ENCODE measurements around the gene LRCH1.

LRCH1 gene

DNA sequence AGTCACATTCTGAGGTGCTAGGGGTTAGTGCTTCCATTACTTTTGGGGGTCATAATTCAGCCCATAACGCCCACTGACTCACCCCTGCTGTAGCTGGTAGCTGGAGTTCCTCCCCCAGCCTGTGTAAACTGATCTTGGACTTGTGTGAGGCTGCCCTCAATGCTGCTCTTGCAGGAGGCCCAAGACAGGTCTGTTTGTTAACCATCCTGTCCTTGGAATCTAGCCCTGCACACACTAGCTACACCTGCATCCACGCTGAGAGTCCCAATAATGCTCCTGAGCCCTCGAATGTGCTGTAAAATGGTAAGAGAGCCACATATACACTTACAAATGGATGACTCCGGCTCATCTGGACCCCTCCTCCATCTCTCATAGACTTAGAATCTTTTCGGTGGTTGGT is 9.6 kb downstream of the LRCH1 start:
- no peak for DNase-seq

- DNase-seq = no peak
These were observed 13.1 kb downstream of the LRCH1 start for GRCh38 chr13:46565808-46566750.

GRCh38 chr13:46567671-46568070 is 14.7 kb downstream of the LRCH1 start:
- DNase-seq = no peak

GRCh38 chr13:46569456-46569855 is 16.5 kb downstream of the LRCH1 start:
- DNase-seq = no peak

DNA sequence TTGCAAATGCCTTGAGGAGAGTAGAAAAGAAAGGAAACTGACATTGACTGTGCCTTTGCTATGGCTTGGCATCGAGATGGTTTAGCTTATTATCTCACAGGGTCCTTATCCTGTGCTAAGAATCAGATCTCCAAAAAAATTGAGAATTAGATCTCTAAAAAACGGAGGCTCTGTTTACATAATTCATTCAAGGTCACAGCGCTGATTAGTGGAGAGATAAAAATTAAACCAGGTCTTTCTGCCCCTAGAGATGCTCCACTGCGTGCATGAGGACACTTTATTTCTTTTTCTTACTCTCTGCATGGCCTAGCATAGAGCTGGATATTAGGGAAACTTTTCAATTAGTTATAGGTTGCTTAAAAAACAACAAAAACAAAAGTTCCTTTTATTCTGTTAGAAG is 17.3 kb downstream of the LRCH1 start:
- no peak for DNase-seq

GRCh38 chr13:46571189-46571908 is 18.4 kb downstream of the LRCH1 start:
- DNase-seq = no peak

DNA sequence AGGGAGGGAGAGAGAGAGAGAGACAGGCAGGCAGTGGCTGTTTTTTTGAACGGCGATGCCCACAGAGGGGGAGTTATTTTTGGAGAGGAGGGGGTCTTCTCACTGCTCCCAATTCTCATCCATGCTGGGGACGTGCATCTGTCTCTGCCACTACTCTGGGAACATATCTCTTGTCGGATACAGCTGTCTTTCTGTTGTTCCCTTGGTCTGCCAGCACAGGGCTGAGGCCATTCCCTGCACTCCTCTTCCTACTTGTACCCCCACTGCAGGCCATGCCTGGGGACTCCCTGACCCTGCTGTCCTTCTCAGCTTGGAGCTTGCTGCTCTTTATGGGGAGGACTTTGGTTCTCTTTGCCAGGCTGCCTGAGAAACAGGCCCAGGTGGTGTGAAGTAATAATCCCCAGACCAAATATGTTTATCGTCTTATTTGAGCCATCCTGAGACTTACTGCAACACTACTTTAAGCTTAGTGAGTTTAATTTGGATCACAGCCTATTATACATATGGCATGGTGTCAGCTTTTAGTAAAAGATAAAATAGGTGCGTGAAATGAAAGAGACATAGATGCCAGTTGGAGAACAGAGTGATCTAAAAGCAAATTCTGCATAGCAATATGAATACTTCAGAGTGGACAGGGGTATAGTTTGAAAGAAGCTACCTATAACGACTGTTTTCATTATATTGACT is 19.1 kb downstream of the LRCH1 start:
- no peak for DNase-seq

DNA sequence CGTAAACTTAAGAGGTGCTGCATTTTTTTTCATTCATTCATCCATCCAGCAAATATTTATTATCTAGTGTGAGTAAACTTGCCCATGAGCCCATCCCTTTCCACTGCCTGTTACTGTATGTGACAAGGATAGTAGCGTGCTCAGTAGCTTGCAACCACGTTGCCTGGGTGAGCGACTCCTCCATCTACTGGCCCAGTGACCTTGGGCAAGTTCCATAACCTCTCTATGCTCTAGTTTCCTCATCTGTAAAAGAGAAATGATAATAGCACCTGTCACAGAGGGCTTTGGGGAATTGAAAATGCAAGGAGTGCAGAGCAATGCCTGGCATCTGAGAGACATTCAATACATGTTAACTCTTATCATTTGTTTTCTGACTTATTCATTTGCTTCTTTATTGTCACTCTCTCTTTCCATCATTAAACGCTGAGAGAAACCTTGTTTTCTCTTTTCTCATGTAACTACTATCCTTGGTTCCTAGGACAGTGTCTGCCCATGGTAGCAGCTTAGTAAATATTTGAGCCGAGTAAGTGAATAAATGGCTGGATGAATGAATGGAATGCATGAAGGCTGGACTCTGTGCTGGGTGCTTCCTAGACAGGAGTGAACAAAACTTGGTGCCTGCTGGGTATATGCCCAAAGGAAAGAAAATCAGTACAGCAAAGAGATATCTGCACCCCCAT is 19.9 kb downstream of the LRCH1 start:
- DNase-seq = no peak

GRCh38 chr13:46575301-46575771 is 22.4 kb downstream of the LRCH1 start:
- DNase-seq = no peak

DNA sequence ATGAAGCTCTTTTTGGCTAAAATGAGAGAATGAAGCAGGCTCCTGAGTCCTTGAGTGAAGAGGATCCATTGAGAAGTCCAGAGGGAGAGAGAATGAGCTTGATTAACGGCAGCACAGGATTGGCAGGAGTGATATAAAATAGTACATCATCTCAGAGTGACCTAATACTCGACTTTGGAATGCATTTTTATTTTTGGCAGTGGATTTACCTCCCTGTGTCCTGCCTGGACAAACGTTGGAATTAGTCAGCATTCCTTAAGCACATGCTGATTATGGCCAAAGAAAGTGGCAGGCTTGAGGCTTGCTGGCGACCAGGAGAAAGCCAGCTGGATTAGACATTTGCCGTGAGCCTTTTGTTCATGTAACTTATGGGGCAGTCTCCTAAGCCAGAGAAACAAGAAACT is 22.9 kb downstream of the LRCH1 start:
- DNase-seq = no peak

GRCh38 chr13:46576762-46577161 is 23.8 kb downstream of the LRCH1 start:
- DNase-seq = no peak

- no peak for DNase-seq
These were observed 25.0 kb downstream of the LRCH1 start for GRCh38 chr13:46577696-46578589.

DNA sequence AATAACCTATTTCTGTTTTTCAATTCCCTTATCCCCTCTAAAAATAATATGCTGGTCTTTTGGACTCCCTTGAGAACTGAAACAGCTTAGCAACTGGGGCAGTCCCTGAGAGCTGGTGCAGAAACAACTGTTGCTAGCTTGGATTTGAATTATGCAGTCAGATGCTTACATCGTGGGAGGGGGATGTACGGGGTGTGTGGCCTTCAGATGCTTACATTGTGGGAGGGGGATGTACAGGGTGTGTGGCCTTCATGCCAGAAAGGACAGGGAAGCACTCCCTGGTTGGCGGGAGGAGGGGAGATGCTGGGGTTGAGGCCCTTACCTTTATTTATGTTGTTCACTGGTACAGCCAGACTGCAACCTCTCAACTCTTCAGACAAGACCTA is 25.6 kb downstream of the LRCH1 start:
- no peak for DNase-seq

DNA sequence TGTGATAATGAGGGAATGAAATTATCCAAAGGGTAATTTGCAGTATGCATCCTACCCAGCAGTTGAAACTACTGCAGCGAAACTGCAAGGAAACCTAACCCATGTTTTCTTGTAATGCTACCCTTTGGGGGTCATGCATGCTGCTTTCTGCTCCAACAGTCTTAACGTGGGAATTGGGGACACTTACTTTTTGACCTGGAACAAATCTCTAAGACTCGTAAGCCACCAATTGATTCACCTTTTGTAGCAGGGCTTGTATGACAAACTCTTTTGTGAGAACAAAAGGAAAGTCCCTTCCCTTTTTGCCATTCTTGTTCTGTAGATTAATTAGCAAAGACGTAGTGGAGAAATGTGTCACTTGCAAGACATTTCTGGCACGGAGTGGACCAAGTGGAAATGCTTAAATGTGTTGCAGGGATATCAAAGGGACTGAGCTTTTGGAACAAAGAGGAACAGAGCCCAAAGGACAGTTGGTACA is 27.4 kb downstream of the LRCH1 start:
- no peak for DNase-seq

DNA sequence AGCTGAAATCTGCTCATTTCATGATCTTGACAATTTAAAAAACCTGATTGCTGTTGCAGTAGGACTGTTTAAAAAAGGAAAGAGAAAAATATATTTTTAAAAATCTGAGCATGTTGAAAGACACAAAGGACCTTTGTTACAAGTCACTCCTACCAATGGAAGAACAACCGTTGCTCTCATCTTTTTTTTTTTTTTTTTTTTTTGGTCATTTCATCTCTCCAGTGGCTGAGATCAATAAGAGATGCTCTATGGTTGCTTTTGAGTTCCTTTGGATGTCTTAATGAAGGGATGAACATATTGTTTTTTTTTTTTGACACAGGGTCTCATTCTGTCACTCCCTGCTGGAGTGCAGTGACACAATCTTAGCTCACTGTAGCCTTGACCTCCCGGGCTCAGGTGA is 29.2 kb downstream of the LRCH1 start:
- DNase-seq = no peak

- DNase-seq = no peak
These were observed 34.0 kb downstream of the LRCH1 start for GRCh38 chr13:46586751-46587514.

- DNase-seq = no peak
These were observed 34.9 kb downstream of the LRCH1 start for GRCh38 chr13:46587807-46588418.

- no peak for DNase-seq
These were observed 39.4 kb downstream of the LRCH1 start for GRCh38 chr13:46592385-46592784.

DNA sequence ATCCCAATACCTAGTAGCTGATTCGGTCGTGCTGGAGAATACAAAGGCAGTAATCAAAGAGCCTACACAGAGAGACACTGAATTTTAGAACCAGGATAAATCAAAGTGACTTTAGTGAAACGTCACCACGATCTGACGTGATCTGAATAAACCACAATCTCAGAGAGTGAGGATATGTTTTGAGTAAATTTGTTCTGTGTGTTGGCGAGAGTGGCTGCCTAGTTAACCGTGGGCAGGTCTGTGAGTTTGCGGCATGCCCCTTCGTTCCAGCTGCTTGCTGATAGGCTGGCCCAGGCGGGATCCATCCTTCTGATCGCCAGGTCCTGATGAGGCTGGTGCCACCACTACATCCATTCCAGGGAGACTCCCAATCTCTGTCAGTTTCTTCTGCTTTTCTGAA is 40.4 kb downstream of the LRCH1 start:
- no peak for DNase-seq

DNA sequence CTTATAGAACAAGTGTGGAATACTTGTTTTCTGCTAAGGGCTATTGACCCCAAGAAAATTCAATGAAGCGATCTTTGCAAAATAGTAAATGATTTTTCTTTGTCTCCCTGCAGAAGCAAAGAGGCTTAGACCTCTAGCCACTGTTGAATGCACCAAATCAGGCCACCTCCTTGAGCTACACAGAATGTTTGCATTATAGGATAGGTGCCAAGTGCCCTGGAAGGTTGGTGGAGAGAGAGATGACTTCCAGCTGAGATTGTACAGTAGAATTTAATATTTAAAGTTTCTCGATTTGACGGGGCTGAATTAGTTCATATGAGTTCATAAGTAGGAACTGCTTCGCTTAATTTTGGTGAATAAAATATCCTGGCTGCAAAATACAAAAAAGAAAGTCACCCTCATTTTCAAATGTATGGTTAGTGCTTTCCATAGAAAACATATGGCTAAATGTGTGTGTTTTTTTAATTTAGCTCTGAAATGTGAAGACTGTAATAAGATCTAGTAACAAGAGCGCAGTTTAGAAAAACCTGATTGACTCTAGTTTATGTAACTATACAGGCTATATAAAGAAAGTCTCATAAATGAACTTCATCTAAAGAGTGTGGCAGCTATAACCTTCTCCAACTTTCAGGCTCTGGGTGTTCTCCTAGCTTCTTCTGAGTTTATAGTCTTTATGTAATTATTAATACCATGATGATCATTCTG is 41.6 kb downstream of the LRCH1 start:
- no peak for DNase-seq
